Stimulated activated CD8-positive, alpha-beta memory T cell treated with anti-CD3 and anti-CD28 coated beads, Interleukin-4, amount 100 ng/mL, for 1 hour (primary cell): ENCODE measurements around the gene GCK.

ENCODE experiments used
- DNase-seq, 2 donors: peaks; one replicate each; pipeline ENCODE4 v3.0.0-alpha.2; 2020; ENCODE audit warnings: low read depth in 2 of 2, low spot score in 1 of 2

GCK gene

DNA sequence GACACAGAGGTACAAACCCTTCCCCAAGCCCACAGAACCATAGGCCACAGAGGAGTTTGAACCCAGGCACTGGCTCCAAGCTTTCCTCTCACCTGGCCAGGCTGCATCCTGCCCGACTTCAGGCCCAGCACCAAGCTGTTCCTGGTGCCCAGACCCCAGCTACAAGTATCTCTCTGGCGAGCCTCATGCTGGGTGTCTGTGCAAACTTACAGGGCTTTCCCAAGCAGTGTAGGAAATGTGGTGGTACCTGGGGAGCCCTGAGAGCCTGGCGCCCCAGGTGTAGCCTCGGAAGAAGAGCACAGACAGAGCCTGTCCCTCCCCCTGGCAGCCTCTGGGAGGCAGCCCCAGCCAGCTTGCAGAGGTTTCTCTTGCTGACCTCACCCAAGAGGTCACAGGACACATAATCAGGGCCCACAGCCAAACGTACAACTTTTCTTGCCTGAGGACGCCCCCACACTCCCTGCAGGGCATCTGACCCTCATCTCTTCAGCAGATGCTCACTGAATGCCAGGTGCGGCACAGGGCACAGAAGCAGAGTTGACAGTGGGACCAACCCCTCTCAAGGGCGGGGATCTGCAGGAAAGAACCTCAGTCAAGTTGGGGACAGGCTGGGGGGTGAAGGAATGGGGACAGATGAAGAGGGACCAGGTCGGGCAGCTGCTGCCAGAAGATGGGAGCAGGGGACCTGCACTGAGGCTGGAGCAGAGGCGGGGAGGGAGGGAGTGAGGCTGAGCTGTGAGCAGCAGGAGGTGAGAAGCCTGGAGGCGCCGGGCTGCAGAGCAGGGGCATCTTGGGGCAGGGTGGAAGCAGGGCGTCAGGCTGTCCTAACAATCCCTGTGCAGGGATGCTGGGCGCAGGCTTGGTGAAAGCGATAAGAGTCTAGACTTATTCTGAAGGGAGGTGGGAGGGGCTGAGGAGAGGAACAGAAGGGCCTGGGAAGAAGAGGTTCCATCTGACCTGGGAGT is 31.8 kb downstream of the GCK start:
- DNase-seq = no peak

DNA sequence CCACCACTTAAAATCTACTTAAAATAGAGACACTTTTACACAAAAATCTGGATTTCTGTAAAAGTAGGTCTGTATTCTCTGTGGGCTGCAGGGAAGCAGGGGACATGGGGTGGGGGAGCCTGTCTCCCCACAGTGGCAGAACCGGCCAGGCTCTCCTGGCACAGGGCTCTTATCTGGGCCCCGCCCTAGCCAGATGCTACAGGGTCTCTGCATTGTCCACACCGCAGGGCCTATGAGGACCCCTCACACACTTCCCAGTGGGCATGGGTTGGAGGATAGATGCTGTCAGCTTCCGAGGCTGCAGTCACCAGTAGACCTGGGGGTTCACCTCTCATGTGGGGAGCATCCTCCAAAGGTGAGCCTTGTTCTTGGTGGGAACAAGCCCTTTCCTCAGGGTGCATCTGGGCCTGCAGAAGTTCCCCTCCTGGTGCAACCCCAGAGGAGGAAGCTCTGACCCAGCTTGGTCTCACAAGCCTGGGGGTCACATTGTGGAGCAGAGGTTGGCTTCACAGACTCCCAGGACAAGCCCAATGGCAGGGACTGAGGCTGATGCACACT is 32.7 kb downstream of the GCK start:
- no peak for DNase-seq

DNA sequence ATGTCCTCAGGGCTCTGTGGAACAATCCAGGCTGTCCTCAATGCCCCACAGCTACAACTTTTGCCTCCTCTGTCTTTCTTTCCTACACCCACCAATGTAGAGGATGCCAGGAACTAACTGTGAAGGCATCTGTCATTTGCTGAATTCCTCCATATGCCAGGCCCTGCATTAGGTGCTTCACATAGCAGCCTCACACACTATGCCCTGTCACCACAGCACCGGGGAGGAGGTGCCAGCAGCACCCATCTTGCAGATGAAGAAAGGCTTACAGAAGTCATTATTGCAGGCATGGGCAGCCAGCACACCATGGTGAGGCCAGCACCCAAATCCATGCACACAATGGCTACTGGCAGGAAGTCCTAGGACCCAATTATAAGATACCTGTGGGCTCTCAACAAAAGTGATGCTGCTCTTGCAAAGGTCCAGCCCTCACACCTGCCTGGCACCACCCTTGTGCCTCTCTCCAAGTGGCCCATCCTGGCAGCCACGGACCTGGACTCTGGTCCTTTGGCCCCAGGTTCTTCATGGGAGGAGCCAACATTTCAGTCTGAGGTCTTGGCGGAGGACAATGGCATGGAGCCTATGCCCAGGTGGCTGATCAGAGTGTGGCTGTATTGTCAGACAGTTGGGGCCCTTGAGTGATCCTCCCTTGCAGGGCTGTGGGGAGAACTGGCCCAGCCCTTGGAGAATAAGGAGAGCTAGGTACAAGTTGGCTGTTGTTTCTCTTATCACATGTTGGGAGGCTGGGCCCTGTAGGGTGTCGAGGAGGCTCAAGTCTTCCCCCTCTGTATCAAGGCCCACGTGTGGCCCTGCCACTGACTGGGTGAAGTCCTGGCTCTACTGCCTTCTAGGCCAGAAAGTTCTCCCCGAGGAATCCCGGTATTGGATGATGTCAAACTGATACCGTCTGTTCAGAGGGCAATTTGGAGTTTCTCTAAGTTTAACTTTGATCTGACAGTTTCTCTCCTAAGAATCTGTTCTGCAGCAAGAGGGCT is 33.8 kb downstream of the GCK start:
- DNase-seq = no peak

DNA sequence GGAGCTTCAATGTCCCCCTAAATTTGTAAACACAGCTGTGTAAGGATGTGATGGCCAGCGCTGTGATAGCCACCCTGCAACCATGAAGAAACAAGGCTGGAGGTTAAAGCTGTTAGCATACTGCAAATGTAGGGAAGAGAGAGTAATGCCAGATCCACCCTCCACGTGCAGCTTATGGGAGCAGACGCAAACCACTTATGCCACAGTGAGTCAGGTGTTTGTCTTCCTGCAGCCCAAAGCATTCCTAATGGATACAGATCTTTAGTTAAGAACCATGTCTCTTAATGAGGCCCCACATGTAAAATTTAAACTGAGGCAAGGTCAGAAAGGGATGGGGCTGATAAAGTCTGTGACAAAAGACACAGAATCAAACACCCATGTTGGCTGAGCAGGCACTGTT is 34.5 kb downstream of the GCK start:
- DNase-seq = no peak

DNA sequence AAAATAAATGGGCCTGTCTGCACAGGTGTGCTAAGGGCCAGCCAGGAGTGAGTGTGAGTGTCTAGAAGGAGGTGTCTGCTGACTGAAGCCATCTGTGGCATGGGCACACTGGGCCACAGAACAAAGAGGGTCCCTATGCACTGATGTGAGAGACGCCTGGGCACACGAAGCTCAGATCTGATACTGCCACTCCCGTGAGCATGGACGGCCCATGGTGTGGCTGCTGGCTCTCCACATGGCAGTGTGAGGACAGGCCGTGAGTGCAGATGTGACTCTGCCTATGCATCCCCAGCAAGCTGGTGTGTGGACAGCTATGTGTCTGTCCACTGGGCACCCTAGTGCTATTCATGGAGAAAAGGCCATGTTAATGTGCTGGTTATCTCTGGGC is 35.3 kb downstream of the GCK start:
- DNase-seq = no peak

DNA sequence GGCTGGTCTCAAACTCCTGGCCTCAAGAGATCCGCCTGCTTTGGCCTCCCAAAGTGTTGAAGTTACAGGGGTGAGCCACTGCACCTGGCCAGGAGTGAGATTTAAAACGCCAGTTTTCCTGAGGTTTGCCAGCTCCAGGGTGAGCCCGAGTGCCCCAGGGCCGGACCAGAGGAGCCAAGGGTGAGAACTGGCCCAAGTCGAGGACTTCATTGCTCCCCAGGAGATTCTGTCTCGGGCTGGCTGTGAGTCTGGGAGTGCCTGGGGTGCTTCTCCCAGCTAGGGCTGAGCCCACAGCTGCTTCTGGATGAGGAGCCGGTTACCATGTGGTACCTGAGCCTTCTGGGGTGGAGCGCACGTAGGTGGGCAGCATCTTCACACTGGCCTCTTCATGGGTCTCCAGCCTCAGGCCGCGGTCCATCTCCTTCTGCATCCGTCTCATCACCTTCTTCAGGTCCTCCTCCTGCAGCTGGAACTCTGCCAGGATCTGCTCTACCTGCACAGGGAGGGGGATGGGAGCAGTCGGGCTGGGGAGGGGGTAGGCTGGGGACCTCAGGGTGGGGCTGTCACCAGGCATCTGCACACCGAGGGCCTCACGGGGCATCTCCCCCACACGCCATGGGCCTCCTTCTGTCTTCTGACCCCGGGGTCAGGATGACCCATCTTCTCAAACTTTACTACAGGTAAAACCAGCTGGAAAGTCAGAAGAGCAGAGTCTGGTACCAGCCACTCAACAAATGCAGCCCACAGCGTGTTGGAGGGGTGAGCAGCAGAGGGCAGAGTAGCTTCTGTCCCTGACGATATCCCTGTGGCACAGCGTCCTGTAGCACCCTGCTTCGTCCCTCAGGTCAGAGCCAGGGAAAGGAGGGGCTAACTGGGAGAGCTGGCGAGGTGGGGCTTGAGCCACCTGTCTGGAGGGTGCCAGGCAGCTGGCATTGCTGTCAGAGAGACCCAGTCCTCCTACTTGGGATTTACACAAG is 36.0 kb downstream of the GCK start:
- DNase-seq = no peak

DNA sequence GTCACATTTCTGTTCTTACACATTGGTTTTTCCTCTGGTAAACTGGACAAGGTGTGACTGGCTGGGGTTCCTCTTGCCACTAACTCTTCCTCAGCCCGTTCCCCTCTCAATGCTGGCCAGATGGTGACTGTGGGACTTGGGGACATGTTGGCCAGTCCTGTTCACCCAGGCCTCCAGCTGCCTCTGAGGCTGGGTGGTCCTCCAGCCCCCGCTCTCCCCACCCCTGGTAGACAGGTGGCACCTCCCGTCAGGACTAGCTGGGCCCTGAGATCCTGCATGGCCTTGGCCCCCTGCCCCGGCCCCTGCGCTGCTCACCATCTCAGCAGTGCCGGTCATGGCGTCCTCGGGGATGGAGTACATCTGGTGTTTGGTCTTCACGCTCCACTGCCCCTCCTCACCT is 37.3 kb downstream of the GCK start:
- DNase-seq = no peak

DNA sequence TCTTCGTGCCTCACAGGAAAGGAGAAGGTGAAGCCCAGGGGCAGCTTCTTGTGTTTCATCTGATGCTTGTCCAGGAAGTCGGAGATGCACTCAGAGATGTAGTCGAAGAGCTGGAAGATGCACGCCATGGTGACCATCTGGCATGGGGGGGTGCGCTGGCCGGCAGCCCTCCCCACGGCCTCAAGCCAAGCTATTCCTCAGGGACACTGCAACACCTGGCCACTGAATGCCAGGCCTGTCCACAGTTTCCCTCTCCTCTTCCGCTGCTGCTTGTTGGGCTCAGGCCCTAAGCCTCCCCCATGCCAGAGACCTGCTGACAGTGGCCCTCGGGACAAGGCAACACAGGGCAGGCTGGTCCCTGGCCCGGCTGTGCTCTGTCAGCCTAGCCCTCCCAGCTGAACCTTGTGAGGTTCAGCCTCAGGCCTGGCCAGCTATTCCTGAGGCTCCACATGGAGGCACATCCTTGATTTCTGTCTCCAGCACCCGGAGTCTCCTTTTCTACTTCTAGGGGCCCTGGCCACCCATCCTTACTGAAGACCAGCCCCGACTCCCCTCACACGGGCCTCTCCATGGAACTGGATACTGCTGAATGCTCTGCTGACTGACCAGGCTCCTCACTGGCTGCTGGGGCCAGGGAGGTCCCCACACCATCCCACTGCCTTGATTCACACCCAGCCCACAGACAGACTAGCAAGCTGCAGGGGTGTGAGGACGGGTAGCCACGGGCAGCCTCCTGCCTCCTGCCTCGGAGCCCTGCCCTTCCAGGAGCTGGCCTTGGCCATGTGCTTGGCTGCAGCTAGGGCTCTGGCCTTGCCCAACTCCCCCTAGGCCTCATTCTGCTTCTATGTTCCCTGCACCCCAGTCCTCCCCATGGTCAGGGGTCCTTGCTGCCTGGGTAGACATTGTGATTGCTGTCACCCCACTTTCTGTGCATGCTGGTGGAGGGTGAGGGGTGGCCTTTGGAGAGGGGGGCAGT is 38.0 kb downstream of the GCK start:
- no peak for DNase-seq

DNA sequence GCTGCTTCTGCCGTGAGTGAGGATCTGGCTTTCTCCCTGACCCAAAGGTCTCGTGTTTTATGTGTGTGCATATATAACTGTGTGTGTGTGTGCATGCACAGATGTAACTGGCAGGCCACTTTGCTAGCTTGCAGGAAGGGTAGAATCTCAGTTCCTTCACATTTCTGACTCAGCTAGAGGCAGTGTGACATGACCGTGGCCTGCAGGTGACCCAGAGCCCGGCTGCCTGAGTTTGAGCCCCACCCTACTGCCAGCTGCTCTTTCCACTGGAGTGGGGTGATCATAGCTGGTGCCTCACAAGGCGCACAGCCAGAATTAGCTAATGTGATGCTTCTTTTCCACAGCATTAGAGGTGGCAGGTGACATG is 38.8 kb downstream of the GCK start:
- DNase-seq = no peak

DNA sequence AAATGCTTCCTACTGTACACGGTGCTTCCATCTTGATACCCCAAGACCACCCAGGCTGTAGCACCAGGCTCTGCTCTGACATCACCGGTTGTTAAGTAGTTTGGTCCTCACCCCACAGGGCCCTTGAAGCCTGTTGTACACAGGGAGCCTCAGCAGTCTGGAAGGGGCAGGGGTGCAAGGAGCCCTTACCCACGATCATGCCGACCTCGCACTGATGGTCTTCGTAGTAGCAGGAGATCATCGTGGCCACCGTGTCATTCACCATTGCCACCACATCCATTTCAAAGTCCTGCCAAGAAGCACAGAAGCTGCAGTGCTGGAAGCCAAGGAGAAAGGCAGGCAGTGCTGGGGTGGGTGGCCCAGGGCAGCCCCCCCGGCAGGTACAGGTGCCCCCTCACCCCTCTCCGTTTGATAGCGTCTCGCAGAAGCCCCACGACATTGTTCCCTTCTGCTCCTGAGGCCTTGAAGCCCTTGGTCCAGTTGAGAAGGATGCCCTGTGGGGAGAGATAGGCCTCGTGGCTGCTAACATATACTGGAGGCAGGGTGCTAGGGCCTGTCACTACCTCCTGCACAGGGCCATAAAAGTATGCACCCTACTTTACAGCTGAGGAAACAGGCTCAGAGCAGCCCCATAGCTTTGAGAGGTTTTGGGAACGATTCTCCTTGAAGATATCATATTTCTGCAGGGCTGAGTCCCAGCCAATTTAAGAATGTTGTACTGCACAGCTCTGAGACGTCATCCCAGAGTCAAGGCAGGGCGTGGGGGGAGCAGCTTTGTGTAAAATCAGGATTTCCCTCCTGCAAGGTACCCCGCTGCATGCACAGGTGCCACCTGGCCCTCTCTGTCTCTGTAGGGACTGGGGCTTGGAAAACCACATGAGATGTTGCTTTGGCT is 39.4 kb downstream of the GCK start:
- DNase-seq = no peak

DNA sequence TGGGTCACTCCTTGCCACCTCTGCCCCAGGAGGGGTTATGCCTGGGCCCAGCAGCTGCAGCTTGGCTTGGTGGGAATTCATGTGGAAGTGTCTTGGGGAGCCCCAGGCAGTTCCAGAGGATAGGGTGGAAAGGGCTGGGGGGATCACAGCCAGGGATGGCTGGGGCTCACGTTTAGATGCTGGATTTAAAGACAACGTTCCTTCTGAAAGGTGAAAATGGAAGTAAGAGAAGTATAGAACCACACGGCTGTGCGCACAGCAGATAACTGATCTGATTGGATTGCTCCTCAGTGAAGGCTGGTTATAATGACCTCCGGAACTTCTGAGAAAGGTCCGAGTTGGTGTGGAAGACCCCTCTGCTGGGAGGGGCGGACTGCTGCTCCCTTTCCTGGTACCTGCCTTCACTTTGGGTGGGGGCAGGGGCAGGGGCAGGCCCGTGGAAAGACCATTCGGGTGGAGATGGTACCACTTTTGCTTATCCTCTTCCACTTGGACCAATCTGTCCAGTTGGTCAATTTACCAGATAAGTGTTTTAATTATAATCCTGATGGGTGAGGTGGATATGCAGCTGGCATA is 40.2 kb downstream of the GCK start:
- DNase-seq = no peak

DNA sequence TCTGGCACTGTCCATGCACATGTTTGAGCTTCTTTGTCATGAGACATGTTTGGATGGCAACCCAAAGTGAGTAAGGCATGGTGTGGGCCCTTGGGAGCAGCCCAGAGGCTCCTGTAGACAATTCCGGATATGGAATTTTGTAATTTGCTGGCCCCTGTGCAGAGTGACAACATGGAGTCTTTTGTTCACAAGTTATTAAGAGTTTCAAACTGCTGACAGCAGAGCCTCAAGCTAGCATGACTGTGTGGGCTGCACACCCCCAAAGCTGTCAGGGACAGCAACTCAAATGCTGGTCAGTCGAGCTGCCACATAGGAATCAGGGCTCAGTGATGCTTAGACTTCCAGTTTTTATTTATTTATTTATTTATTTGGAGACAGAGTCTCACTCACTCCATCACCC is 41.1 kb downstream of the GCK start:
- DNase-seq = no peak

DNA sequence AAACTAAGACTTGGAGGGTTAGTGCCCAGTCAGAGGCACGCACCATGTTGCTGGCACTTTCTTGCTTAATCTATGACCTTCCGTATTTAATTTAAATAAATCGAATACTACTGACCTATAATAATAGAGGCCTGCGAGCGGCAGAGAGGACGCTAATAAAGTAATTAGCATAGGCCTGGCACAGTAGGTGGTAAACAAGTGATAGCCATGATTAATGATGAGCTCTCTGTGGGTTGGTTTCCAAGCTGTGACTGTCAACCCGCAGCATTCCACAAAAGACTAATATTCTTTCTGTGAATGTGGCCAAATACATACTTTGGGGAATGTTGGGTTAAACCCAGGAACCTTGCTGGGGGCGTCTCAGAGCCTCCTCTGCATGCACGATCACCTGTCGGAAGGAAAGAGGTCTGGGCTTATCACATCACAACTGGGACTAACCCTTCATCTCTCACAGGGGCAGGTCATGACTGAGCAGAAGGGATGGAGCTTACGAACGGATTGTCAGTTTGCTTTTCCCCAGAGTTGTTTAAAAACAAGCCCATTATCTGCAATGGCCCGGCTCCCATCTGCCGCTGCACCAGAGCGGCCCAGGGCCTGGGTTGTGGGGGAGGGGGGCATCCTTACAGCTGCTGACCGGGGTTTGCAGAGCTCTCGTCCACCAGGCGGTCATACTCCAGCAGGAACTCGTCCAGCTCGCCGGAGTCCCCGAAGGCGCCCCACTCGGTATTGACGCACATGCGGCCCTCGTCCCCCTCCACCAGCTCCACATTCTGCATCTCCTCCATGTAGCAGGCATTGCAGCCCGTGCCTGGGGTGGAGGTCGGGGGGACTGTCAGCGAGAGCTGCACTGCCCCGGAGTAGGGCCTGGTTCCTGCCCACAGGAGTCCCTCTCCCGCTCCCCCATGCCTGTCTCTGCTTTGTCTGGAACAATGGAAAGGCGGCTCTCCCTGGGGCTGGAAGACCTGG is 41.9 kb downstream of the GCK start:
- no peak for DNase-seq

DNA sequence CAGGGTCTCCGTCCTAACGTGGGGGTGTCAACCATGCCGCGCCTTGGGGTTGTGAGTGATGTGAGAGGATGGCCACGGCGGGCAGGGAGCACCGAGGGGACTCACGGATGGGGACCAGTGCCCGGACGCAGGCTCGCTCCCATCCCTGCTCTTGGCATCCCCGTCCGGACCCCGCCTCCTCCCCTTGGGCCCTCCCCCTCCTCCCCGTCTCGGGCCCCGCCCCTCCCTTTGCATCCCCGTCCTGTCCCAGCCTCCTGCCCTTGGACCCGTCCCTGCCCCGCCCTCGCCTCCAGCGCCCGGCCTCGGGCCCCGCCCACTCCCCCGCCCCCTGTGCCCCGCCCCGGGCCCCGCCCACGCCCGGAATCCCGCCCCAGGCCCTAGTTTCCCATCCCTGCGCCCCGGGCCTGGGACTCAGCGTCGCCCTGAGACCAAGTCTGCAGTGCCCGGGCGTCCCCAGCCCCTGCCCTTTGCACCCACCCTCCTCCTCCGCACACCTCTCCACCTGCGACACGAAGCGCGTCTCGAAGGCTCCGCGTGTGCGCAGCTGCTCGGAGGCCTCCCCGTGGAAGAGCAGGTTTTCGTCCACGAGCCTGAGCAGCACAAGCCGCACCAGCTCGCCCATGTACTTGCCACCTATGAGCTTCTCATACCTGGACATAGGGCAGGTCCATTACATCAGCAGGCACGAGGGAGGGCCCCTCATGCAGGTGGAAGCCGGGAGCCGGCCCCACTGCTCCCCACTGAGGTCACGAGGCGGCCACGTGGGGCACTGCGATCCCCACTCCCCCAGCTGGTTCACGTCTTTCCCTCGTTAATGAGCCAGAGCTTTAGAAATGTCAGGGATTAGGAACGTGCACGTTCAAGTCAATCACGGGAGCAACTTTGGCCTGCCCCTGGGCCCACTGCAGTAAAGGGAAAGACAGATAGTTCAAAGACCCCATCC is 43.0 kb downstream of the GCK start:
- DNase-seq = peak; percentile 20 to 29

DNA sequence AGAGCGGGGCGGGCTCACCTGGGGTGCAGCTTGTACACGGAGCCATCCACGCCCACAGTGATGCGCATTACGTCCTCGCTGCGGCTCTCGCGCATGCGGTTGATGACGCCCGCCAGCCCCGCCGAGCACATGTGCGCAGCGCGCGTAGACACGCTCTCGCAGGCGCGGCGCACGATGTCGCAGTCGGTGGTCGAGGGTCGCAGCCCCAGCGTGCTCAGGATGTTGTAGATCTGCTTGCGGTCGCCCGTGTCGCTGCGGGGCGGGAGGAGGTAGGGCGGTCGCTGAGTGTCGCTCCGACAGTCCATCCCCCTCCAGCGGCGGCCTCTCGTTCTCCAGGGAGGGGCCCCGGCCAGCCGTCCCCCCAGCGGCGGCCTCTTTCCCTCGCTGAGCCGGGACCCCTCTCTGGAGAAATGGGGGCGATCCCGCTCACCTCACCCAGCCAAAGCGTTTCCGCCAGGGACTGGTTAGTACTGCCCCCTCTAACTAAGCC is 43.7 kb downstream of the GCK start:
- DNase-seq = peak in 1 of 2 donors; percentile 9
